GM12872 (cell line): ENCODE measurements around the gene BAIAP2L1.

Source experiments
- CTCF ChIP-seq: IDR thresholded peaks from 3 replicates; pipeline ENCODE4 v1.5.1; 2011; ENCODE audit warnings: low read depth, mild to moderate bottlenecking, low read length, moderate library complexity; ENCODE audit not compliant: insufficient read depth

The BAIAP2L1 gene

GRCh38 chr7:98321301-98321700 is 79.6 kb downstream of the BAIAP2L1 start:
- TF ChIP-seq CTCF, result no peak

GRCh38 chr7:98319176-98319575 is 81.7 kb downstream of the BAIAP2L1 start:
- no peak for TF ChIP-seq CTCF

- TF ChIP-seq CTCF, result no peak
Observed at GRCh38 chr7:98317366-98318040, 83.4 kb downstream of the BAIAP2L1 start.

- TF ChIP-seq CTCF, result no peak
Observed at GRCh38 chr7:98315318-98315993, 85.4 kb downstream of the BAIAP2L1 start.

DNA sequence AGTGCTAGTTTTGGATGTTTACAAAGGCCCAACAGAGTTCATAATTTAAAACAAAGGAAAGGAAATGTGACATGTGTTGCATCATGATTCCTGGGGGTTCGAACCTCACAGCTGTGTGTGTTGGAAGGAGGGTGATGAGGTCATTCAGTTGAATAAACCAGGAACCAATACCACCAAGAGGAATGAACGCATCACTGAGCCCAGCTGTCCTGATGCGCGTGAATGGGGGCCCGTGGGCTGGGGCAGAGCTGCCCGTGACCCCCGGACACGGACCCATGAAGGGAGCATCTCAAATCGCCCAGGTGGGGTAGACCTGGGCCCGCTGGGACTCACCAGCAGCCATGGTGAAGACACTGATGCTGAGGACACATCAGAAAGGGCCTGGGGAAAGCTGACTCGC is 86.4 kb downstream of the BAIAP2L1 start:
- TF ChIP-seq CTCF, result no peak

- no peak for TF ChIP-seq CTCF
Observed at GRCh38 chr7:98312201-98312600, 88.7 kb downstream of the BAIAP2L1 start.

GRCh38 chr7:98309566-98309965 is 91.3 kb downstream of the BAIAP2L1 start:
- no peak for TF ChIP-seq CTCF
